Measurements from ENCODE around the gene APOL1. TPM values are rescaled to one million over a fixed set of nuclear protein-coding genes. Genes with fewer than 3 reads are reported as not detected.

APOL1 gene
- total and polyA plus RNA-seq, 2 of the 13 experiments (the other 11 are each of a cell fraction or from before 2014, with no cell fraction given) = 20.3 to 75.0 TPM

DNA sequence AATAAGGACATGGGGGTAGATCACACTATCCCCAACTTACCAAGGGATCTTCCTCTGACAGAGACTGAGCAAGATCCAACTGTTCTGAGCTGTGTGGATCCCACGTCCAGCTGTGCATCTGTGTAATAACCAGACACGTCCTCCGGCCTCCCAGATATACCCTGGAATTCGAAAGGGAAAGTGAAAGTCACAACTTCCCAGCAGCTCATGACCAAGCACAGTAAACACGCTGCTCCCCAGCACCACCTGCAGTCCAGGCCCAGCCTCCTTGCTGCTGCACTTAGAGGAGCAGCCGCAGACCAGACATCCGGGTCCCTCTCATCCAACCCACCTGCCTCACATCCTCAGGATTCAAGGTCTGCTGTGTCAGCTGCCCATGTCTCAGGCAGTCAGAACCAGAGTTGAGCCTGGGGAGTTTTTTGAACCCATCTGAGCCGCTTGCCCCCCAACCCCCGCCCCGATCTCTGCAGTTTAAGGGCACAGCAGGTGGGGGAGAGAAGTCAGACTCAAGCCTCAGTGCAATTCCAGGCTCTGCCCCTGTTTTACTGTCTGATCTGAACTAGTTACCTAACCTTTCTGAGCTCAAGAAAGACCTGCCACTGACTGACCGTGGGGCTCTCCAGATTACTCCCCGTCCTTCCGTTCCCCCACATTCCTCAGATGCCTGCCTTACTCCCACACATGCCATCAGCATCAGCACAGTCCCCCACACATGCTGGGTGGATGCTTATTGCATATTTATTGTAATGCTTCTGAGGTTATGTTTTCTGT, 13.3 kb upstream of the APOL1 start, which contains the start of gene APOL2 (continued):
- TF ChIP-seq MAFG (CRISPR knock-in tag; IDR thresholded peaks at IDR 0.05) (no peak), ZBTB7A (CRISPR knock-in tag; IDR thresholded peaks at IDR 0.05) (no peak), ZNF20 (CRISPR knock-in tag; IDR thresholded peaks at IDR 0.05) (no peak), MAFK (conservative IDR thresholded peaks at IDR 0.05 in 1 of 2, IDR thresholded peaks at IDR 0.05 in 1 of 2; ENCODE audit: low read length in 2 of 2) (peak; percentile 39 to 60; a peak in 3 of 4 replicates), ZNF256 (CRISPR knock-in tag; conservative IDR thresholded peaks at IDR 0.05) (no peak), AGO2 (optimal IDR thresholded peaks at IDR 0.05; ENCODE audit: low read depth, low read length) (no peak), MEIS1 (CRISPR knock-in tag; IDR thresholded peaks at IDR 0.05; ENCODE audit: borderline replicate concordance) (peak; percentile 26; the same call in 1 of the 2 replicates), ZNF33B (CRISPR knock-in tag; IDR thresholded peaks at IDR 0.05) (no peak), KLF11 (CRISPR knock-in tag; IDR thresholded peaks at IDR 0.05) (0 out of 2 replicates have a peak, but pooled peaks have one; percentile 69), ZFX (CRISPR knock-in tag; IDR thresholded peaks at IDR 0.05; ENCODE audit: low read depth) (peak; percentile 82), TMF1 (CRISPR knock-in tag; IDR thresholded peaks at IDR 0.05; ENCODE audit: low read depth) (no peak), ZZZ3 (CRISPR knock-in tag; IDR thresholded peaks at IDR 0.05; ENCODE audit: borderline replicate concordance) (peak; percentile 72; the same call in 1 of the 2 replicates), ZNF557 (CRISPR knock-in tag; IDR thresholded peaks at IDR 0.05) (0 out of 2 replicates have a peak, but pooled peaks have one; percentile 29), SMYD3 (CRISPR knock-in tag; IDR thresholded peaks at IDR 0.05) (0 out of 2 replicates have a peak, but pooled peaks have one; percentile 49), TBL1XR1 (IDR thresholded peaks at IDR 0.05; ENCODE audit: borderline replicate concordance, low read length, partially characterized antibody) (no peak), ZSCAN25 (CRISPR knock-in tag; IDR thresholded peaks at IDR 0.05) (no peak; the same call in 1 of the 2 replicates), MATR3 (CRISPR knock-in tag; IDR thresholded peaks at IDR 0.05) (no peak), NFYC (CRISPR knock-in tag; IDR thresholded peaks at IDR 0.05) (no peak)
- TF ChIP-seq, protein P1, sequence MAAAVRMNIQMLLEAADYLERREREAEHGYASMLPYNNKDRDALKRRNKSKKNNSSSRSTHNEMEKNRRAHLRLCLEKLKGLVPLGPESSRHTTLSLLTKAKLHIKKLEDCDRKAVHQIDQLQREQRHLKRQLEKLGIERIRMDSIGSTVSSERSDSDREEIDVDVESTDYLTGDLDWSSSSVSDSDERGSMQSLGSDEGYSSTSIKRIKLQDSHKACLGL (CRISPR knock-in tag; IDR thresholded peaks at IDR 0.05) = peak; percentile 62
- TF ChIP-seq, protein P2, sequence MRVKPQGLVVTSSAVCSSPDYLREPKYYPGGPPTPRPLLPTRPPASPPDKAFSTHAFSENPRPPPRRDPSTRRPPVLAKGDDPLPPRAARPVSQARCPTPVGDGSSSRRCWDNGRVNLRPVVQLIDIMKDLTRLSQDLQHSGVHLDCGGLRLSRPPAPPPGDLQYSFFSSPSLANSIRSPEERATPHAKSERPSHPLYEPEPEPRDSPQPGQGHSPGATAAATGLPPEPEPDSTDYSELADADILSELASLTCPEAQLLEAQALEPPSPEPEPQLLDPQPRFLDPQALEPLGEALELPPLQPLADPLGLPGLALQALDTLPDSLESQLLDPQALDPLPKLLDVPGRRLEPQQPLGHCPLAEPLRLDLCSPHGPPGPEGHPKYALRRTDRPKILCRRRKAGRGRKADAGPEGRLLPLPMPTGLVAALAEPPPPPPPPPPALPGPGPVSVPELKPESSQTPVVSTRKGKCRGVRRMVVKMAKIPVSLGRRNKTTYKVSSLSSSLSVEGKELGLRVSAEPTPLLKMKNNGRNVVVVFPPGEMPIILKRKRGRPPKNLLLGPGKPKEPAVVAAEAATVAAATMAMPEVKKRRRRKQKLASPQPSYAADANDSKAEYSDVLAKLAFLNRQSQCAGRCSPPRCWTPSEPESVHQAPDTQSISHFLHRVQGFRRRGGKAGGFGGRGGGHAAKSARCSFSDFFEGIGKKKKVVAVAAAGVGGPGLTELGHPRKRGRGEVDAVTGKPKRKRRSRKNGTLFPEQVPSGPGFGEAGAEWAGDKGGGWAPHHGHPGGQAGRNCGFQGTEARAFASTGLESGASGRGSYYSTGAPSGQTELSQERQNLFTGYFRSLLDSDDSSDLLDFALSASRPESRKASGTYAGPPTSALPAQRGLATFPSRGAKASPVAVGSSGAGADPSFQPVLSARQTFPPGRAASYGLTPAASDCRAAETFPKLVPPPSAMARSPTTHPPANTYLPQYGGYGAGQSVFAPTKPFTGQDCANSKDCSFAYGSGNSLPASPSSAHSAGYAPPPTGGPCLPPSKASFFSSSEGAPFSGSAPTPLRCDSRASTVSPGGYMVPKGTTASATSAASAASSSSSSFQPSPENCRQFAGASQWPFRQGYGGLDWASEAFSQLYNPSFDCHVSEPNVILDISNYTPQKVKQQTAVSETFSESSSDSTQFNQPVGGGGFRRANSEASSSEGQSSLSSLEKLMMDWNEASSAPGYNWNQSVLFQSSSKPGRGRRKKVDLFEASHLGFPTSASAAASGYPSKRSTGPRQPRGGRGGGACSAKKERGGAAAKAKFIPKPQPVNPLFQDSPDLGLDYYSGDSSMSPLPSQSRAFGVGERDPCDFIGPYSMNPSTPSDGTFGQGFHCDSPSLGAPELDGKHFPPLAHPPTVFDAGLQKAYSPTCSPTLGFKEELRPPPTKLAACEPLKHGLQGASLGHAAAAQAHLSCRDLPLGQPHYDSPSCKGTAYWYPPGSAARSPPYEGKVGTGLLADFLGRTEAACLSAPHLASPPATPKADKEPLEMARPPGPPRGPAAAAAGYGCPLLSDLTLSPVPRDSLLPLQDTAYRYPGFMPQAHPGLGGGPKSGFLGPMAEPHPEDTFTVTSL (CRISPR knock-in tag; IDR thresholded peaks at IDR 0.05; ENCODE audit: borderline replicate concordance) = peak; percentile 55; the same call in 1 of the 2 replicates
- TF ChIP-seq, protein P3, sequence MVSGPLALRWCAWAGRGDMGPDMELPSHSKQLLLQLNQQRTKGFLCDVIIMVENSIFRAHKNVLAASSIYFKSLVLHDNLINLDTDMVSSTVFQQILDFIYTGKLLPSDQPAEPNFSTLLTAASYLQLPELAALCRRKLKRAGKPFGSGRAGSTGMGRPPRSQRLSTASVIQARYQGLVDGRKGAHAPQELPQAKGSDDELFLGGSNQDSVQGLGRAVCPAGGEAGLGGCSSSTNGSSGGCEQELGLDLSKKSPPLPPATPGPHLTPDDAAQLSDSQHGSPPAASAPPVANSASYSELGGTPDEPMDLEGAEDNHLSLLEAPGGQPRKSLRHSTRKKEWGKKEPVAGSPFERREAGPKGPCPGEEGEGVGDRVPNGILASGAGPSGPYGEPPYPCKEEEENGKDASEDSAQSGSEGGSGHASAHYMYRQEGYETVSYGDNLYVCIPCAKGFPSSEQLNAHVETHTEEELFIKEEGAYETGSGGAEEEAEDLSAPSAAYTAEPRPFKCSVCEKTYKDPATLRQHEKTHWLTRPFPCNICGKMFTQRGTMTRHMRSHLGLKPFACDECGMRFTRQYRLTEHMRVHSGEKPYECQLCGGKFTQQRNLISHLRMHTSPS (CRISPR knock-in tag; IDR thresholded peaks at IDR 0.05; ENCODE audit: low read depth) = no peak
